Activated CD8-positive, alpha-beta memory T cell treated with anti-CD3 and anti-CD28 coated beads, Interleukin-2, amount 50 U/mL, for 4 hours (primary cell): Measurements from ENCODE around the gene DCAF12L1.

Source experiments
- DNase-seq: peaks from one replicate; pipeline ENCODE4 v3.0.0-alpha.2; 2020

The DCAF12L1 gene

DNA sequence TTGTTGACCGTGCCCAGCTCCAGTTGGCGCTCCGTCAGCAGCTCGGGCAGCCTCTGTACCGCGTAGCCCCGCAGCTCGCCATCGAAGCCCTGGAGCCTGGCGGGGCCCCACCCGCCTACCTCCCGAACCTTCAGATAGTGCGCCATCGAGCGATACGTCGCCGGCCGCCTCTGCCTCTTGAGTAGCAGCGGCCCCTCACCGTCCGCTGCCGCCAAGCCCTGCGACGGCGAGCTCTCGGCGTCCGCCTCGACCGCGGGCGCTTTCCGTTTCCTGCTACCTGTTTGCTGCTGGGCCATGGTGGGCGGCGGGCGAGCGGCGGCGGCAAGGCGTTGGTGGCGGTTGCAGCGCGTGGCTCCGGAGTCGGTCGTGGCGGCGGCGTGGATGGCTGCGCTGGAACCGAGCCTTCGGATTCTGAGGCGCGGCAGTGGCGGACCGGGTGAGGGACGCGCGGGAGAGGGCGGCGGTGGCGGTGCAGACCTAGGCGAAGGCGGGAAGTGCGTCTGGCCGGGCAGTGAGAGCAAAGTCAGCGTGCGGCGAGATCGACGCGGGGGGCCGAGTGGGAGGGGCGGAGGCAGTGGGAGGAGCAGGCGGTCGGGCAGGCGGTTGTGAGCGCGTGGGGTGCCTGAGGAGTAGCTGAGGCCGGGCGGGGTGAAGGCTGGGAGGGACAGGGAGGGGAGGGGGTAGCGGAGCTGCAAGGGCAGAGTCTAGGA is at the start of gene DCAF12L1:
TSS of gene DCAF12L1 (minus strand) at position 502 of the 710 bp plus-strand sequence. CDS start at position 296, 206 bp downstream.
- DNase-seq = no peak

DNA sequence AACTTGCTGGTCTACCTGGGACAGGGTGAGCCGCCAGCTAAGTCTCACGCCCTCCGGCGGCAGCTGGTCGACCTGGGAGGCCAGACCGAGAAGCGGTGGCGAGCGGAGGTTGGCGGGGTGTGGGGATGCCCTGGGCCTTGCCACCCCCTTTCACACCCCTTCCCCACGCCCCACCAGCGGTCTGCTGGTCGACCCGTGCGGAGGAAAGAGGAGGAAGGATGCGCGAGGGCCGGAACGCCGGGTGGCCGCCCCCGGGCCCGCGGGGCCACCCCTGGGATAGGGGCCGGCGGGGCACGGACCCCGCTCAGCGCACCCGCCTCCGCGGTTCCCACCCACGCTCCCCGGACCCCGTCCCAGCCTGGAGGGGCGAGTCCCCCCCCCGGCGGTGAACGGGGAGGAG is 28.3 kb upstream of the DCAF12L1 start:
- DNase-seq = no peak

DNA sequence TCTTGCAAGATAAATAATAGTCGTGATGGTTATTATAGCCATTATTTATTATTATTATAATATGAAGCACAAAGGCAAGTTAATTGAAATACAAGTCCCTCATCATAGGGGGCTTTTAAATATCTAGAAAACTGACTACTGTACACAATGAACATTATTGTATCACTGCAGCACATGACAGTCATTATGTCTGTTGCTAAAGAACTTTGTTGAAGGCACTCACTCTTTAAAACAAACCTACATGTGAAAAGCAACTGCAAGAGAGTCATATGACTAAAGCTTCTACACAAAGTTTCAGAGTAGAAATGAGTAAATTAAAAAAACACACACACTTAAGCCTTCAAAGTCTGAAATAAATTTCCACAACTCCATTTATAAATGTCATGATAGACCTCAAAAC is 23.3 kb upstream of the DCAF12L1 start:
- no peak for DNase-seq

DNA sequence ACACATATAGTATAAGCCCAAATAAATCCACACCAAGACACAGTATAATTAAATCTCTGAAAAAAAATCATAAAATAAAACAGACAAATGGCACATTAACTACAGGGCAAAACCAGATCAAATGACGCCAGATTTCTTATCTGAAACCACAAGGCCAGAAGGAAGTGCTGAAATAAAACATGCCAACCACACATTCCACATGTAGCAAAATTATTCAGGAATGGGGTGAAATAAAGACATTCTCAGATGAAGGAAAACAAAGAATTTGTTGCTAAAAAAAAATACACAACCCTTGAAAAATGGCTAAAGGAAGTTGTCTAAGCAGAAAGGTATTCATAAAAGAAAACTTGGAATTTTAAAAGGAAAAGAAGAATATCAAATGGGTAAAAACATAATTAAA is 4.5 kb upstream of the DCAF12L1 start:
- no peak for DNase-seq

DNA sequence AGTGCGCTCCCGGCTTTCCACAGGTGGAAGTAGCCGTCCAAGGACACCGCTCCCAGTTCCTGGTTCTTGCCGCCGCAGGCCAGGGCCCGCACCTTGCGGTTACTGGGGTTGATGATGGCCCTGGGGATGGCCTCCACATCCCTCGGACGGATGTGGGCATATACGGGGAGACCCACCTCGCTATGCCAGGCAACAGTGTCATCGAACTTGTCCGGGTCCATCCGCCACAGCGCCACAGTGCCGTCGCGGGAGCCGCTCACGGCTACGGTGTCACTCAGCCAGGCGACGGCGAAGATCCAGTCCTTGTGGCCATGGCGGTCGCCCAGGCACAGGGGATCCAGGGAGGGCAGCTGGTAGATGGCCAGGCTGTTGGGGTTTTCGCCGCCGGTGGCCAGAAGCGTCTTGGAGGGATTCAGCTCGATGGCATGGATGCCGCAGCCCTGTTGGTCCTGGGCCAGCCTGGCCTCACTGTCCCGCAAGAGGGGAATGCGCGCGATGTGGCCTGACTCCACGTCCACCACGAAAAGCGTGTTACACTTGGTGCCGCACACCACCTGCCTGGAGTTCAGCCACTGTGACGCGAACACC is 795 bp downstream of the DCAF12L1 start:
- no peak for DNase-seq

DNA sequence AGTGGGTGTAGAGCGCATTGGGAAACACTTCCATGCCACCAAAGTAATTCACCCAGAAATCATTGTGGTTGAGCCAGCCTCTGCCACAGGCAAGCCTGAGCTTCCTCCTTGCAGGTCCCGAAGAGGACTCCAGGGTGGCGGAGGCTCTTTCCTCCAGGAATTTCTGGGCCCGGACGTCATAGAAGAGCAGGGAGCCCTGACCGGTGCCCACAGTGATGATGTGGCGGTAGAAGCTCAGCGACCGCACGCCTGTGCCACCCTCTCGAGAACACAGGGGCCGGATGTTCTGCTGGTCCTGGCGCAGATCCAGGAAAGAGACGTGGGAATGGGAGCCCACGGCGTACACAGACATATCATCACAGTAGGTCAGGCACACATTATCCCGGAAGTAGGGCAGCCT is 1.3 kb downstream of the DCAF12L1 start:
- DNase-seq = no peak

DNA sequence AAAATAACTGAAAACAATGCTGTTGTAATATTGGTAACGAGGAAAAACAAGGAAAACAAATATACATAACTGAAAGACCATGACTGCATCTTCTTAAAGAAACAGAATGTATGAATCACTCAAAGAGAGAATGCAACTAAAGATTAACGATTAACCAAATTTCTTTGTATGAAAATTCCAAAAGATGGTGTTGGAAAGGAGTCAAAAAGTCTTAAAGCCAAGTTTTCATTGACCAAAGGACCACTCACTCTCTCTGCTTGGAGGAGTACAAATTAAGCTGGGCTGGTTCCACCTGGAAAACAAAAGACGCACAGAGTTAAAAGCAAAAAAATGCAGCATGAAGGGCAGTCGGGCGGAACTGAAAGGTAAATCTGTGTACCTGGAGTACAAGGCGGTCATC is 1.8 kb downstream of the DCAF12L1 start:
- DNase-seq = no peak

DNA sequence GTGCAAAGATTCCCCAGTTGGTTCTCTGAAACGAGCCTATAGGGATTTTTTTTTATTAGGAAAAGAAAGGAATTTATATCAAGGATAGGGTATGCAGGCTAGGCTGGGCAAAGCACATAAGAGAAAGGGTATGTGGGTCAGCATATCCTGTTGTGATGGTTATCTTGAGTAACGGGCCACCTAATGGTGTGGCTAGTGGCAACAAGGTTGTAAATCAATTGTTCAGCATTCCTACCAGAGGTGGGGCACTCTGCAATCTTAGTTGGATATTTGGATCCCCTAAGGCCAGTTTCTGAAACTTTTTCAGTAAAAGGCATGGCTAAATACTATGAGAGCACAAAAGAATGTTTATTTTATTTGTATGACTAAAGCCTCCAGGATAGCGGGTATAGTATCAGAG is 42.7 kb downstream of the DCAF12L1 start:
- DNase-seq = no peak
